SU-DHL-6 (cell line): ENCODE data around the gene PFN4.

Source experiments
- EZH2phosphoT487 ChIP-seq: fragments of 200-600 bp; sonication (generic), shearing (Covaris generic); conservative IDR thresholded peaks from 2 replicates; pipeline ENCODE4 v1.6.1; 2018; ENCODE audit warnings: mild to moderate bottlenecking, antibody characterized with exemption, low read length, moderate library complexity, mixed read lengths
- TF ChIP-seq, protein P1 (sequence below): fragments of 200-600 bp; sonication (generic); IDR thresholded peaks from one replicate; pipeline ENCODE4 v1.5.1; 2017; ENCODE audit warnings: antibody characterized with exemption, mild to moderate bottlenecking, low read length, moderate library complexity; ENCODE audit not compliant: insufficient read depth, poor library complexity, severe bottlenecking

GRCh38 chr2:24106786-24107185 lies 16.3 kb downstream of the PFN4 start:
- TF ChIP-seq, protein P1, sequence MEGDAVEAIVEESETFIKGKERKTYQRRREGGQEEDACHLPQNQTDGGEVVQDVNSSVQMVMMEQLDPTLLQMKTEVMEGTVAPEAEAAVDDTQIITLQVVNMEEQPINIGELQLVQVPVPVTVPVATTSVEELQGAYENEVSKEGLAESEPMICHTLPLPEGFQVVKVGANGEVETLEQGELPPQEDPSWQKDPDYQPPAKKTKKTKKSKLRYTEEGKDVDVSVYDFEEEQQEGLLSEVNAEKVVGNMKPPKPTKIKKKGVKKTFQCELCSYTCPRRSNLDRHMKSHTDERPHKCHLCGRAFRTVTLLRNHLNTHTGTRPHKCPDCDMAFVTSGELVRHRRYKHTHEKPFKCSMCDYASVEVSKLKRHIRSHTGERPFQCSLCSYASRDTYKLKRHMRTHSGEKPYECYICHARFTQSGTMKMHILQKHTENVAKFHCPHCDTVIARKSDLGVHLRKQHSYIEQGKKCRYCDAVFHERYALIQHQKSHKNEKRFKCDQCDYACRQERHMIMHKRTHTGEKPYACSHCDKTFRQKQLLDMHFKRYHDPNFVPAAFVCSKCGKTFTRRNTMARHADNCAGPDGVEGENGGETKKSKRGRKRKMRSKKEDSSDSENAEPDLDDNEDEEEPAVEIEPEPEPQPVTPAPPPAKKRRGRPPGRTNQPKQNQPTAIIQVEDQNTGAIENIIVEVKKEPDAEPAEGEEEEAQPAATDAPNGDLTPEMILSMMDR: no peak
- TF ChIP-seq EZH2phosphoT487: no peak
